HG03457 (cell line): Measurements from ENCODE around the gene PARP1.

Experiments
- ATAC-seq: cut with Tn5 transposase; IDR thresholded peaks from one replicate; pipeline ENCODE4 v1.9.1; 2021; ENCODE audit warnings: moderate number of reproducible peaks; ENCODE audit not compliant: unreplicated experiment

PARP1 gene

DNA sequence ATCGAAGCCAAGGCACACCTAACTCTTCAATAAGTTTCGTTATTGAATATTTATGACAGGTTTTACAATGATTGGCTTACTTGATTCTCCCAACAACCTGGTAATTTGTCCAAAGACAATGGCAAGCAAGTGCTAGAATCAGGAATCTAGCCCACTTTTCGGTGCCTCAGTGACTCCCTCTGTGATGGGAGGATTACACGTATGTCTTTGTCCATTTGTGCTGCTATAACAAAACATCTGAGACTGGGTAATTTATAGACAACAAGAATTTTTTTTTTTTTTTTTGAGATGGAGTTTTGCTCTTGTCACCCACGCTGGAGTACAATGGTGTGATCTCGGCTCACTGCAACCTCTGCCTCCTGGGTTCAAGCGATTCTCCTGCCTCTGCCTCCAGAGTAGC is 96.5 kb downstream of the PARP1 start:
- ATAC-seq = no peak
